Smooth muscle cell of the brain vasculature (primary cell): ENCODE measurements around the gene TMPRSS7.

Experiments used
- DNase-seq: peaks from one replicate; pipeline ENCODE4 v3.0.0-alpha.2; 2012; ENCODE audit warnings: low read depth, low spot score

TMPRSS7 gene

DNA sequence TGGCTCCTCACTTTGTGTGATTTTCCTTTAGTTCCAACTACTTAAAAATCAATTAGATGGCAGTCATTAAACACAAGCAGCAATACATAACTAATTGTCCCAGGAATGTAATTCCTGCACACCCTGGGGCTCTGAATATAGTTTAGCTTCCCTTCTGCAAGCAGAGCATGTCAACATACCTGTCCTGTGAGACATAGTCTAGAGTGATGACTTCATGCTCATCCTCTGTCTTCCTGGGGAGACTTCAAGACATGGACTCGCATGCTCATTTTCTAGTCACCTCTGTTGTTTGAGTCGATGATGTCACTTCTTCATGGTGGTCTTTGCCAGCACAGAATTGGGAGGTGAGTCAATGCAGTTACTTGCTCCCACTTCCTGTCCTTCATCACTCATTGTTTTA, 67.4 kb downstream of the TMPRSS7 start:
- DNase-seq: no peak

DNA sequence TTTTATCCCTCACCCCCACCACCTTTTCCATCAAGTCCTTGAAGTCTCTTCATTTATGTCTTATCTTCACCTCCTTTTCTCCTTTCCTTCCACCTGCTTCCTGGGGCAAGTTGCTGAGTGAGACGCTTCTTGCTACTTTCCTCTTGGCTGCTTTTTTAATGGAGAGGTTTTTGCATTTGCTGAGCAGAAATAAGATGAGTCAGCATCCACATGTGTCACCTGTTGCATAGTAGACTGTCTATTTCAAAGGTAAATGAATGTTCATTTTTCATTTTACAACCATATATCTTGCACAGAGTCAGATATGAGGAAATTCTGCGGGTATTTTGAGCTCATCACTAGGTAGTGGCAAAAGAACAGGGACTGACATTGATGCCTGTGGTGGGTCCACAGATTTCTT, 70.2 kb downstream of the TMPRSS7 start:
- no peak for DNase-seq

DNA sequence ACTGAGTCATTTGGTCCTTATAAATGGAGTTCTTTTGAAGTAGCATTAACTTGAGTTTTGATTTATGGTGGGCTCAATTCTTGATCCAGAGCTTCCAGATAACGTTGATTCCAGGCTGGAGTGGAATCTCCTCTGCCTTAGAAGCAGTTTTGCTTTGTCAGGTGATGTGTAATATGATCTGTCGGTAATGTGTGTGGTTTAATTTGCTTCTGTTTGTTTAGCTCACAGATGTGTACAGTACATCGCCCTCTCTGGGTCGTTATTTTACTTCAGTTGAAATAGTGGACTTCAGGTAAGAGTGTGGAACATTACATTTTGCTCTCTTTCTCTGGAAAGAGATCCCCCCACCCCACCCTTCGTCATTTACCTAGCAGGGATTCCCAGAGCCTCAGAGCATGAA, 74.8 kb downstream of the TMPRSS7 start:
- DNase-seq: no peak

DNA sequence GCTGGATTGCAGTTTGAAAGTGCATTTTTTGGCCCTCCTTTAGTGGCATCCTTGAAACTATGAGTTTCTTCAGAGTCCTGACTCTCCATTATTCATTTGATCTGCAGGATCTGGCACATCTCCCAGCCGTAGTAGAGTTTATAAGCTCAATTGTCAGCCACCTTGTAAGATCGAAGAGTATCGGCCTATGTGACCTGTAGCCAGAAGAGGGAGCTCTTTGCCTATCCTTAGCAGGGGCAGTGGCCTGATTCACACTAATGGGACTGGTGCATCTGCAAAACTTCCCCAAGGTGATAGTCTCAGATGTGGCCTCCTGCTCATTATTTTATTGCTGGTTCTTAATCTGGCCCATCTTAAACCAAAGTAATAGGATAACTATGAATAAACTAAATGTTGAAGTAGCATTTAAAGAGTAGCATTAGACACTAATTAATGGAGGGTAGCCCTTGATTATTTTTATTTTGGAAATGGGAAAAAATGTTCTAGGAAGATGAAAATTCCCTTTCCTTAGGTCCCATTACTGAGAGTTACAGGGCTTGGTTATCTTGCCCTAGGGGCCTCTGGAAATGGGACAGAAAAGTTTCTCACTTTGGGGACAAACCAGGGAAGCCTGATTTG, 77.4 kb downstream of the TMPRSS7 start:
- no peak for DNase-seq

DNA sequence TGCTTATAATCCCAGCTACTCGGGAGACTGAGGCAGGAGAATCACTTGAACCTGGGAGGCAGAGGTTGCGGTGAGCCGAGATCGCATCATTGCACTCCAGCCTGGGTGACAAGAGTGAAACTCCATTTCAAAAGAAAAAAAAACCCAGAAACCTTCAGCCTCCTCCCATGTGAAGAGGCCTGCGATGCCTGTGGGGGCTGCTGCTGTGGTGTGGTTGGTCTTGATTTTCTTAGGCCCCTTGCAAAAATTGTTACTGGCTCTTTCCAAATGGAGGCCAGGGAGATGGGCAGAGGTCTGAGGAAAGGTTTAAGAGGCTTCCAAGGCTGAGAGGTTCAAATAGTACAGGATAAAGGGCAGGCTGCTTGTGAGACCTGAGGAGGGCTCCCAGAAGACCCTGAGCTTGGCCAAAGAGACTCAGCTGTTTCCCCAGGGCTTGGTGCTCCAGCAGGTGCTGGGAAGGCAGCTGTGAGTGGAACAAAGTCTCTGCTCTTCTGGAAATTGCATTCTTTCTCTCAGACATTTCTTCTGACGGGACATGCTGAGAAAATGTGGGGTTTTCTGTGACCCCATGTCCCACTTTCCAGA, 80.1 kb downstream of the TMPRSS7 start:
- DNase-seq: no peak

DNA sequence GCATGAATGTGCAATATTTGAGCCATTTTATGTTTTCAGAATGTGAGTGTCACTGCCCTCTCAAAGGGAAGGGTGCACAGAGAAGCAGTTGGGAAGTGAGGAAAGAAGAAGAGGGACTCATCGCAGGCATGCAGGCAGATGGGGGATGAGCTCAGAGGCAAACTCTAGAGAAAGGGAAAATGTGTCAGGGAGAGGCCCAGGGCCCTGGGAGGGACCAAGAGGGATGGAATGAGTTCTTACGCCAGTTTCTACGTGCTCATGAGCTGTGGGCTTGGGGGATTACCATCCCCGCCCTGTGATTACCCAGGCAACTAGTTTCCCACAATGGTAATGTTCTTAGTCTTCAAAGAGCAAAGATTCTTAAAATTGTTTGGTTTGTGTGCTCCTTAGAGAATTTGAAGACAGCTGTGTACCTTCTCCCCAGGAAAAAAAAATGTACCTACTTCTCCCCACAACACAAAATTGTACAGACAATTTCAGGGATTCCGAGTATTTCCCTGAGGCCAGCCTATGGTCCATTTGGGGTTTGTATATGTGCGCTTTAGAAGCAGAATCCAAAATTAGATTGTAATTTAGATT, 80.7 kb downstream of the TMPRSS7 start:
- no peak for DNase-seq

DNA sequence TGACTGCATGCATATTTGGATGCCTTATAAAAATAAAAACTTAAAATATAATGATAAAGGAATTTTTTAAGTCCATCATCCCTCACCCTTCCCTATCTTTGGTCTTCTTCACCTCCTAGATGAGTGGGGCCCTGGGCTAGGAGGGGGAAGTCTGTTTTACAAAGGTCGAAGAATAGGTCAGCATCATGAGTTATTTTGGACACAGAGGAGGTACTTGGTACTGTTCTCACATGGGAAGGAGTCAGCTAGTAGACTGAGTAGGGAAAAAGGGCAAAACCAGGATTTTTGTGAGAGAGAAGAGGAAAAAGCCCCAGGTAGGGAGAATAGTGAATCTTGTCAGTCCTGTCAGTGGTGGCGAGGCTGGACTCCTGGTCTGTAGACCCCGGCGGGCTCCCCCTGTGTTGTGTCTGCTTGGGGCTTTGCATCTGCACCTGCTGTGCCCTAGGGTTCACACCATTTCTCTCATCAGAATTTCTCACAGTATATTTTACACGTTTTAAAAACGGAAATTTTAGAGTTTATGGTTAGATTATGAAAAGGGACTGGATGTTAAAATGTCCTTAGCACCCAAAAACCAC, 81.4 kb downstream of the TMPRSS7 start:
- no peak for DNase-seq

DNA sequence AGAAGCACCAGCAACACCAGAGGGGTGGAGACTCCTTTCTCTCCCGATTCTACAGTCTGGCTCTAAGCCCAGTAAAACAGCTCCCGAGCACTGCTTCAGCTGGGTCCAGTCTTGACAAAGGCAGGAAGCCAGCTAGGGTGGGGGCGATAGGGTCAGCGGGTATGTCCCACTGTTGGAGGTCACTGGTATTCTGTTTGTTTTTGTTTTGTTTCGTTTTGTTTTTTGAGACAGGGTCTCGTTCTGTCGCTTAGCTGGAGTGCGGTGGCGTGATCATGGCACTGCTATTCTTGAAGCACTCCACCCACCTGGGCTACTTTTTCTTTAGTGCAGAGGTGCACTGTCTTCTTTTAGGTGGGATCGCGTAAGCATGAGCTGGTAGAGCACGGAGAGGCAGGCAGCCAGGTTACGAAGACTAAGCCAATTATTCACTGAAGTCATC, 82.2 kb downstream of the TMPRSS7 start:
- DNase-seq: no peak

DNA sequence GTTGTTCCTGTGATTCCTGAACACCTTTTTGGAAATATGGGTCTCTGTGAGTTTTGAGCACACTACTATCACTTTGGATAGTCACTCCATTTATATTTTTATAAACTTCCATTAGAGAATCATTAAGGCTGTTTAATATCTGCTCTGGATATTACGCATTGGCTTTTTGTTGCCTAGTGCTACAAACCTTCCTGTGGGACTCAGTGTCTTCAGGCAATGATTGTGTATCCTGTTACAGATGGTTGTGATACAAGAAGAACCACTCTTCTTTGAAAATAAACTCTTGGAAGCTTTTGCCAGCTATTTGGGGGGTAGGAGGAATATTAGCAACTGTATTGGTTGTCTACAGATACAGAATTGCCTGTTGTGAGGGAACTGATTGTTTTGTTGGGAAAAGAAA, 82.9 kb downstream of the TMPRSS7 start:
- DNase-seq: no peak

DNA sequence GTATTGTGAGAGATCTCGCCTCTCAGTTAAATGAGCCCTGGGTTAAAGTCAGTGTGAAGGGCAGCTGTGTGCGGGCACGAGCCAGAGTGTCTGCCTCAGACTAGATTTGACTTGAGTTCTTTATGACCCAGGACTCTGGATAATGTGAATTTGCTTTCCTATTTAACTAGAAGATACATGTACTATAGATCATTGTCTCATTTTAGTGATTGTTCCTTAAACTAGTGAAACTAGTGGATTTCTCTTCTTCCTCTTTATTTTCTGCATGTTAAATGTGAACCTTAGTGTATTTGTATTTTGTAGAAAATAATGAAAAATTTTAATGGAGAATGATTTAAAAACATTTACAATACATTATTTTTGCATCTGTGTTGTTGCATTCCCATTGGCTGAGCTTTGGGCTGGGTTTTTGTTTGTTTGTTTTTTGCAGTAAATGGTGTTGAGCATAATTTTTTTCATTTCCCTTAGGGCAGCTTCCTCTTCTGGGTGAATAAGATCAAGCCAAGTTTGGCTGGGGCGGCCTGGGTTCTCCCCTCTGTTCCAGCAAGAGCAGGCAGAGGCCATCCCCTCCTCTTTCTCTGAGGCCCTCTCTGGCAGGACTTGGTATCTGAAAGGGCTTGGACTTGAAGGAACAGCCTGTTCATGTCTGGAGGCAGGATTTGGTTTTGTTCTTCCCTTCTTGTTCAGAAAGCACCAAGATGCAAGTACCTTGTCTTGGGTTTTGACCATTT, 83.5 kb downstream of the TMPRSS7 start:
- DNase-seq: no peak

DNA sequence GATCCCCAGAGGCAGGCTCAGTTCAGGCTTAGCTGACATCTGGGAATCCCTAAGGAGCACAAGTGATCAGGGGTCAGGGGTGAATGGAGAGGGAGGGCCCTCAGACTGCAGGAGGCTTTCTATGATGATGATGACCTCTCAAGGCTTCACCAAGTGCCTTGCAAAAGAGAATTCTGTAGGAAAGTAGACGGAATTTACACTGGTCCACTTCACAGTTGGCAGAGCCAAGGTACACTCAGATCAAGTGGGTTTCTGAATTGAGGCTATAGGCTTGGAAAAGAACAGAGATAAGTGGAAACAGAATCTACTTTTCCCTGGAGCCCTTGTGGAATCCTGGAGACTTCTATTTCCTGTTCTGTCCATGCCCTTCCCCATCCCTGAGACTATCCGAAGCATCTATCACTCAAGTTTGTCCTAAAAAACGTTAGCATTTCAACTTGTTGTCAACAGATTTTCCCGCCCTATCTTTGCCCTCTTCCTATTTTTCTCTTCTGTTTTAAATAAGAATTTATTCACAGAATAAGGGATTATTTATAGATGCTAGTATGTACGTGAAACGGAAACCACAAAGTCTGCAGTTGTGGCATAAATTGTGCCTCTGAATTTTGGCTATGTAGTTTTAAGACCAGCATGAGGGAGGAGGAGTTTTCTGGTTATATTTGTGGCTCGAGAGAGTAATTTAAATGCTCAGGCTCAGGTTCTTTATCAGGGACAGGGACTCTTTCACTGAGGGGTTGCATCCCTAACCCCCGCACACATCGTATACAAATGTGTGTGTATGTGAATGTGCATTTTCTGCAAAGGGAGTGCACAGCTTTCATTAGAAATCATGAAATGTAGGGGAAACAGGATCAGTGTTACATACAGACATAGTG, 85.7 kb downstream of the TMPRSS7 start:
- DNase-seq: no peak

DNA sequence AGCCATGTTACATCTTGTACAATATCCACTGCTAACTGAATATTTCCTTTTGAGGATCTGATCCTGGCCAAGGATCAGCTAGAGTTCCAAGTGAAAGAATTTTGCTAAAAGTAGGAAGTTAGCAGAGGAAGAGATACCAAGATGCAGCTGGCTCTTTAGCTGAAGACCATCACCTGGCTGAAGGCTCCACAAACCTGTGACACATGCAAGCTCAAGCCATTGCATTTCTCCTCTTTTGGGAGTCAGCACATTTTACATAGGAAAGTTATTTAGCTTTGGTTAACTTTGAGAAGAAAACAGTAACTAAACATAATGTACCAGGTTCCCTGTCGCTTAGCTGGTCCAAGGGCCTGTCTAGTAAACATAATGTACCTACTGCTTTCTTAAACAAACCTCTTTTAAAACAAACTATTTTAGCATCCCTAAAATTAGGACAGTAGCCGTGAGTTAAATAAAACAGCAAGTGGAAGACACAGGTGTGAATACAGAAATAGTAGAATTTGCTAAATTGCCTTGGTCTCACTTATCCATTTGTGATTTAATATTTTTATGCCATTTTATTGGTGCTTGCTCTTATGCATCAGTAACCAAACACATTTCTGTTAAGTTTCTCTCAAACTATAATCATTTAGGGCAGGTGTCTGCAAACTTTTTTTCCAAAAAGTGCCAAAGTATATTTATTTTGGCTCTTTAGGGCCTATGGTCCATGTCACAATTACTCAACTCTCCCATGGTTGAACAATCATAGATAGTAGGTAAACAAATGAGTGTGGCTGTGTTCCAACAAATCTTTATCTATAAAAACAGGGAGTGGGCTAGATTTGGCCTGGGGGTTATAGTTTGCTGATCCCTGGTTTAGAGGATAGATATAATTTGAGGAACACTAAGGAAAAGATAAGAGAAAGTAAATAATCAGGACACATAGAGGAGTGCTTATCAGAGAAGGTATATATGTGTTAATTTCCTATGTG, 87.3 kb downstream of the TMPRSS7 start:
- no peak for DNase-seq

DNA sequence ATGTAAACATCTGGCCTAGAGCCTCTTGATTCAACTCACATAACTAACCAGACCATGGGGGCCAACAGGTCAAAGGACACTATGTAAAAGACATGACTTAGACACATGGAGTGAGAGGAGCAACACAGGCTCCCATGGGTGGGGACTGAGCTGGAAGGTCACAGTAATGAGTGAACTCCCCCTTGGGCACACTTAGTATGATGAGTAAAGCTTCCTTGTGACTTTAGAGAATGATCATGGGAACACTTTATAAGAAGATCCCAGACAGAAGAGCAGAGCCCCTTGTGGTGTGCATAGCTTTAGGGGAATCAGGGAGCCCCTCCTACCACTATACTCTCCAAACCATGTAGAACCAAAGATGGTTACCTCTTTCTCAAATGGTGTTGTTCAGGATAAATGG, 88.3 kb downstream of the TMPRSS7 start:
- no peak for DNase-seq

DNA sequence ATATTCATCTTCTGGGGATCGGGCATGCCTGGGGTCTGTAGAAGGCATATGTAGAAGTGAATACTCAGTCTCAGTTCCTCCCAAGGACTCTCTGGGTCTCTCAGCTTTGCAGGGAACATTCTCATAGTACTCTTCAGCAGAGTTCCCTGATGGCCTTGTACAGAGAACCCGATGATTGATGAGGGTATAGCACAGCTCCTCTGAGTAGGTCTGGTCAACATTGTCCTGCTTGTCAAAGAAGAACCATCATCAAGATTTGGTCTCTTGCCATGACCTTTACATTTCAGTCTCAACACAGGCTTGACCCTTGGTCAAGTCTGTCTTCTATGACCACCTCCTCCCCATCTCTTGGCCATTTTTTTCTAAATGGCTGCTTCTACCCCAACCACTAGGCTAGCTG, 89.0 kb downstream of the TMPRSS7 start:
- DNase-seq: no peak

DNA sequence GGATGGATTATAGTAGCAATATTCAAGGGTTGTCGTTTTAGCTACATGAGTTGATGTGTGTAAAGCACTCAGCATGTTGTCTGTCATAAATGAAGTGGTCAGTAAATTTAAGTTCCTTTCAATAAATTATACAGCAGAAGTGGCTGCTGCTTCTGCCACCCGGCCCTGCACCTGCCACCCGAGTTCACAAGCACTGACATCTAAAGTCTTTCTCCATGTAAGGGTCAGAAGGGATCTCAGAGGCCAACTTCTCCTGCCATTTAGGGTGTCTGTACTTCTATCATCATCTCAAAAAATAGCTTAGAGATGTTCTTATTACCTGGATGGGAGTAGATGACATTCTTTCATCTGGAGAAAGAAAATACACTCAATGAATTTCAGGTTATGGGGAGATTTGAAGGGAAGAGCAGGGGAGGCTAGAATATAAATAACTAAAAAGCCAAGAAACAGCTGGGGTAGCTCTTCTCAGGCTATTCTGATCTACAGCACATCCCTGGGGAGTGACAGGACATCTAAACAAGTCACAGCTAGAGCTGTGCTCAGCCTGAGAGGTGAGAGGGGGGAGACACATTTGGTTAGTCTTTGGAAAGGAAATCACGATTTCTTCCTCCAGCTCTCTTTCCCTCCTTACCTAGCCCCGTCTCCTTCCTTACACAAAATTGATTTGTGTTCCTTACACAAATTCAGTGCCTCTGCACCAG, 90.5 kb downstream of the TMPRSS7 start:
- DNase-seq: no peak

DNA sequence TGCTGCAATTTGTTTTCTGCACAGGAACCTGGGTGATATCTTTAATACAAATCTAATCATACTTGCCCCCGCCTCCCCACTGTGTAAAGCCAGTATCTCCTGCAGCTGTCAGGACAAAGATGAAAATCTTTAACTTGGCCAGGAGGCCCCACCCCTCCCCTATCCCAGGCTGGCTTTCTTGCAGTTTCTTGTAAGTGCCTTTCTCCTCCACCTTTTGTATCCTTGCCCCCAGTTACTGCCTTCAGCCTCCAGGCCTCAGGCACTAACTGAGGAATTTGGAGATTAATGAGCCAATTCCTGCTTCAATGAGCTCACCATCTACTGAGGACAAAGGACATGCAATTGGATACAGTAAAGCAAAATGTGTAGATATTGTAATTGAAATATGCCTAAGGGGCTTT, 92.0 kb downstream of the TMPRSS7 start:
- no peak for DNase-seq

DNA sequence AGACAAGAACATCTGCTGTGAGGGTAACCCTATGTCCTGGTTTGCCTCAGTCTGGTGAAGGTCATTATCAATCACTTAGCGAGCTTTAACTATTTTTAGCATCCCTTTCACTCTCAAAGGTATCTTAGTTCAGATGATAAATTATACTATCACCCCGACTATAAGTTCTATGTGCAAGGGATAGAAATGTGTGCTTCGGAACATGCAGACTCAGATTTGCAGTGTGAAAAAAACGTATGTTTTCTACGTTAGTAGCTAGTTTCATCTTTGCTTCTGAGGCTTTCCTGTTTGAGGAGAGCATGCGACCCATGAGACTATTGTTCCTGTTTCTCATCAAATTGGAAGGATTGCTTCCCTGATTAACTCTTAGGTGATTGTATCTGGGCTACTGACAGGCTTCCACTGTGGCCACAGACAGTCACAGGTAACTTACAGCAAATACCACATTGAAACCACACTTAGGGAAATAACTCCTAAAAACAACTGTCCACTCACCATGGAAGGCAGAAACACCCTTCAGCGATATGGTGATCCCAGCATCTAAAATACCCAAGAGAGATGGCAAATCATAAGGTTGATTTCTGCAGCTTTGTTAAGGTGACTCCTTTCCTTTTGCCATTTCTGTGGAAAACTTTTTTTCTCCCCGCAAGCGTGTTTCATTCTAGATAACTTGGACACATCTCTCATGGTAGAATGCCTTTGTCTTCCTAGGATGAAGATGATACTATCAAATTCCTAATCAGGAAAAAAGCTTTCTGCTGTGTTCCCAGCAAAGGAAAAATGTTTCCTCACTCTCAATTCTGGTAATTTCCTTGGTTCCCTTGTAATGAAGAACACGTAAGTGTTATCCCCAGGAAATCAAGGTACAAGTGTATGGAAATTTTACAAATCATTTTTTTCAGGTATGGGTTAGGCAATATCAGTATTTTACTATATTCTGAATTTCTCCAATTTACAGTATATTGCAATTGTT, 93.3 kb downstream of the TMPRSS7 start:
- no peak for DNase-seq
